Retinal pigment epithelial cell (primary cell): ENCODE results near the gene SRL.

Source experiments
- DNase-seq: peaks from one replicate; pipeline ENCODE4 v3.0.0-alpha.2; 2010; ENCODE audit warnings: low read depth
- H3K4me3 ChIP-seq: 2 replicates; pipeline ENCODE4 v1.5.1; 2011; ENCODE audit warnings: mild to moderate bottlenecking, low read length, control low read depth, moderate library complexity
- CTCF ChIP-seq: conservative IDR thresholded peaks from 2 replicates; pipeline ENCODE4 v1.5.1; 2011; ENCODE audit warnings: low read depth, low read length, control low read depth, inconsistent platforms

The SRL gene

GRCh38 chr16:4270091-4270490, 28.2 kb upstream of the SRL start:
- H3K4me3 ChIP-seq = no peak overlapping the region
- TF ChIP-seq CTCF = no peak
- DNase-seq = no peak

GRCh38 chr16:4266372-4266771, 24.5 kb upstream of the SRL start:
- TF ChIP-seq CTCF = no peak
- no peak overlapping the region for H3K4me3 ChIP-seq
- no peak for DNase-seq

DNA sequence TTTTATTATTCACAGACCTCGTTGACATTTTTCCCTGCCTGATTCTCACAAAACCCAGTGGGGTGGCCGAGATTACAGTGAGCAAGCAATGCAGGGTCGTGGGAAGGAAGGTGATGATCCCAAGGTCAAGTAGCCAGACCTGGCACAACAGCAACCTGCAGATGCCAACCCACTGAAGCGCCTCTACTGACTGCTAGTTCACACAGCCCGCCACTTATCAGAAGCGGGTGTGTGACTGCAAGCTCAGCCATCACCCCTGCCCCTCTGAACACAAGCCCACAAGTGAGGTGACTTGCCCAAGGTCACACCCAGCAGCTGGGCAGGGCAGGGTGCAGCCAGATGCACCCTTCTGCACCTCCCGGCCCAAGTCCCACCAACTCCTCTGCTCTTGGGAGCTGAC, 23.8 kb upstream of the SRL start:
- no peak overlapping the region for H3K4me3 ChIP-seq
- DNase-seq = no peak
- no peak for TF ChIP-seq CTCF

- no peak for DNase-seq
- TF ChIP-seq CTCF = no peak
- H3K4me3 ChIP-seq = no peak overlapping the region
Measured at GRCh38 chr16:4264546-4264945, 22.7 kb upstream of the SRL start.

- no peak overlapping the region for H3K4me3 ChIP-seq
- no peak for DNase-seq
- TF ChIP-seq CTCF = no peak
Measured at GRCh38 chr16:4263504-4264436, 21.9 kb upstream of the SRL start.

DNA sequence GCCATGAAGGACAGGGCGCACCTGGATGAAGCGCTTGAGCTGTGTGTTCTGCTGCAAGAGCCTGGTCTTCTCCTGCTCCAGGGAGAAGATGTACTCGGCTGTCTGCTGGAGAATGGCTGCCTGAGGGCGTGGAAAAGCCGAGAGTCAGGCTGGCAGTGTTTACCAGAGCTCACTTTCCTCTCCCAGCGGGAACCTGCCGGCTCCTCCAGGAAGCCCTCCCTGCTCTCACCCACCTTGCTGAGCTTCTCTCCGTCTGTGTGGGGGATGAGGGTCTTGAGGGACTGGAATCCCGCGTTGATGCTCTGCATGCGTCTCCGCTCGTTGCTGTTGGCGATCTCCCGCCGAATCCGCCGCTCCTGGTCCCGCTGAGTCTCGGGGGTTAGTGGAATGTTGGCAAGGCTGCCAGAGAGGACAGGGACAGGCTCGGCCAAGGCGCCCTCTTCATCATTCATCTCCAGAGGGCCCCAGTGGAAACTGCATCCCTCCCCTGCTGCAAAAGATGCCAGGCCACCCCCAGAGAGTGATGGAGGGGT, 20.5 kb upstream of the SRL start:
- TF ChIP-seq CTCF = no peak
- no peak for DNase-seq
- no peak overlapping the region for H3K4me3 ChIP-seq
